Prostate gland (tissue), 2 donors: ENCODE data around the gene IL16.

Experiments used
- CTCF ChIP-seq, 4 experiments: fragments of 200-600 bp in 2 of 4; fragments of 450-650 bp in 2 of 4; sonication (generic) in 2 of 4; IDR thresholded peaks; 1 replicate in 3 of 4; 2 replicates in 1 of 4; pipeline ENCODE4 v1.5.1; 2016 to 2019; ENCODE audit warnings: antibody characterized with exemption in 4 of 4, mild to moderate bottlenecking in 2 of 4, moderate library complexity in 2 of 4
- POLR2AphosphoS5 ChIP-seq: sonication (generic); formaldehyde crosslinking; IDR thresholded peaks from one replicate; pipeline ENCODE4 v1.6.1; 2017; ENCODE audit warnings: antibody characterized with exemption

GRCh38 chr15:81175496-81175895, 21.2 kb upstream of the IL16 start:
- no peak for TF ChIP-seq POLR2AphosphoS5
- TF ChIP-seq CTCF (IDR thresholded peaks at IDR 0.05): no peak
